Non-pigmented ciliary epithelial cell (primary cell): ENCODE results near the gene LGR5.
A peak's percentile ranks its signal among the peaks of the same experiment; 100 is the strongest.

Source experiments
- DNase-seq: peaks from one replicate; pipeline ENCODE4 v3.0.0-alpha.2; 2010; ENCODE audit warnings: low read depth

The LGR5 gene

GRCh38 chr12:71439613-71440344 is at the start of gene LGR5:
Gene LGR5, plus strand, starts transcription at chr12:71439798. Its CDS starts 283 bp downstream, at chr12:71440081.
- DNase-seq: no peak

- peak; percentile 72 for DNase-seq
These were observed 47.0 kb upstream of the LGR5 start for GRCh38 chr12:71392521-71393145.

- no peak for DNase-seq
These were observed 46.0 kb upstream of the LGR5 start for GRCh38 chr12:71393625-71394024.

- DNase-seq: peak; percentile 14
These were observed 42.1 kb upstream of the LGR5 start for GRCh38 chr12:71397433-71397954.

GRCh38 chr12:71399197-71399596 is 40.4 kb upstream of the LGR5 start:
- DNase-seq: no peak

- no peak for DNase-seq
These were observed 39.1 kb upstream of the LGR5 start for GRCh38 chr12:71400481-71400880.

GRCh38 chr12:71405884-71406283 is 33.7 kb upstream of the LGR5 start:
- no peak for DNase-seq

- DNase-seq: no peak
These were observed 31.9 kb upstream of the LGR5 start for GRCh38 chr12:71407732-71408131.

- no peak for DNase-seq
These were observed 28.8 kb upstream of the LGR5 start for GRCh38 chr12:71410844-71411243.

GRCh38 chr12:71411635-71412034 is 28.0 kb upstream of the LGR5 start:
- no peak for DNase-seq

- no peak for DNase-seq
These were observed 24.0 kb upstream of the LGR5 start for GRCh38 chr12:71415336-71416231.

GRCh38 chr12:71417181-71417580 is 22.4 kb upstream of the LGR5 start:
- no peak for DNase-seq

- DNase-seq: no peak
These were observed 18.7 kb upstream of the LGR5 start for GRCh38 chr12:71420775-71421406.

- no peak for DNase-seq
These were observed 13.9 kb upstream of the LGR5 start for GRCh38 chr12:71425568-71426299.

- DNase-seq: no peak
These were observed 13.1 kb upstream of the LGR5 start for GRCh38 chr12:71426300-71427047.

GRCh38 chr12:71430756-71431155 is 8.8 kb upstream of the LGR5 start:
- no peak for DNase-seq

GRCh38 chr12:71431991-71432390 is 7.6 kb upstream of the LGR5 start:
- no peak for DNase-seq

GRCh38 chr12:71432936-71433335 is 6.7 kb upstream of the LGR5 start:
- no peak for DNase-seq

- no peak for DNase-seq
These were observed 2.9 kb upstream of the LGR5 start for GRCh38 chr12:71436696-71437095.

GRCh38 chr12:71438670-71439361 is 782 bp upstream of the LGR5 start:
- no peak for DNase-seq
